HG03469 (cell line): ENCODE measurements around the gene DYRK1A.

ENCODE experiments used
- ATAC-seq: cut with Tn5 transposase; IDR thresholded peaks from one replicate; pipeline ENCODE4 v1.9.1; 2021; ENCODE audit warnings: mild to moderate bottlenecking, moderate library complexity, moderate number of reproducible peaks; ENCODE audit not compliant: unreplicated experiment

DYRK1A gene

GRCh38 chr21:37365517-37366481 lies 774 bp upstream of the DYRK1A start:
- peak; percentile 23 for ATAC-seq

- ATAC-seq, result no peak
These were observed 746 bp downstream of the DYRK1A start for GRCh38 chr21:37367336-37367702.

- no peak for ATAC-seq
These were observed 1.3 kb downstream of the DYRK1A start for GRCh38 chr21:37367703-37368540.

DNA sequence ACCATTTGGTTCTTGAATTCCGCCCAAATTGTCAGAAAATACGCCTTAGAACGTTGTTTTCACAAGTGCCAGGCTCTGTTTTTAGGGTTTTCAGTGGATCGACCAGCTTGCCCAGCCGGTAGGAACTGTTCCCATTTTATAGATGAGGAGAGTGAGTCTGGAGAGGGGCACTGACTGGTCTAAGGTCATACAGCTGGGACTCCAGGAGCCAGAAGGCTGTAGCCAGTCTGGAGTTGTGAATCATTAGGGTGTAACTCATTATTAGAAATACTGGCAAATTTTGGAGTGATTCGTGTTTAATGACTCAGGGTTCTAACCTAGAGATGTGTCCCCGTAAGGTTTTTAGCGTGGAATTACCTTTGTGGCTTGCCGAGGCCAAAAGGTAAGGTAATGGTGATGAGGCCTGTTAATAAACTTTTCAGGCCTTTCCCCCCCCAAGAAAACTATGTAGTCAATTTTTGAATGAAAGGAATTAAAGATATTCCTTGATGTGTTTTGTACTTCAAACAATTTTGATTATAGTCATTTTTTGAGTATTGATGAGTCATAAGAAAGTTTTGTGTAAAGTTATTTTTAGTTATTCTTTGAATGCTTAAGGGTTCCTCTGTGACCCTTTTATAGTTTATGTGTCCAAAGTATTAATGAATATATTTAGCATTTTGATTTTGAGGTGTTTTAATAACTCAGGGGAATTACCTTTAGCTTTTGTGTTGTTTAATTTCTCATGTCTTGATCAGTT lies 2.1 kb downstream of the DYRK1A start:
- no peak for ATAC-seq

GRCh38 chr21:37369307-37369854 lies 2.8 kb downstream of the DYRK1A start:
- no peak for ATAC-seq

GRCh38 chr21:37370152-37371040 lies 3.8 kb downstream of the DYRK1A start:
- no peak for ATAC-seq

- no peak for ATAC-seq
These were observed 4.4 kb downstream of the DYRK1A start for GRCh38 chr21:37371041-37371397.

GRCh38 chr21:37372127-37372731 lies 5.7 kb downstream of the DYRK1A start:
- no peak for ATAC-seq

GRCh38 chr21:37372951-37373350 lies 6.4 kb downstream of the DYRK1A start:
- no peak for ATAC-seq

- no peak for ATAC-seq
These were observed 7.0 kb downstream of the DYRK1A start for GRCh38 chr21:37373539-37373938.

DNA sequence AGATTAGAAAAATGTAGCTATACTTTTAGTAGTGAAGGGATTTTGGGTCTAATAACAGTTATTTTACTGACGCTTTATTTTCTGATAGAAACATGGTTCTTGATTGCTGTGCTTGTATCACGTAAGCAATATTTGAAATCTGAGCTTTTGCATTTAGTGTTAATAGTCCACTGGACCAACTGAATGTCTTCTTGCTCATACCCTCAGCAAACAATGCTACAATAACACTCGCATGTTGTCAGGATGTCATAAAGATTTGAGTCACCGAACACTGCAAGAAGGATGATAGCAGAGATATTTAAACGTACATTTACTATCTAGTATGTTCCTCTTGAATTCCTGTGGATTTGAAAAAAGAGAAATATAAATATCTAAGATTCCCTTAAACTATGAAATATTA lies 7.5 kb downstream of the DYRK1A start:
- ATAC-seq, result no peak

- ATAC-seq, result no peak
These were observed 9.4 kb downstream of the DYRK1A start for GRCh38 chr21:37375866-37376574.

GRCh38 chr21:37378700-37379139 lies 12.1 kb downstream of the DYRK1A start:
- ATAC-seq, result no peak

DNA sequence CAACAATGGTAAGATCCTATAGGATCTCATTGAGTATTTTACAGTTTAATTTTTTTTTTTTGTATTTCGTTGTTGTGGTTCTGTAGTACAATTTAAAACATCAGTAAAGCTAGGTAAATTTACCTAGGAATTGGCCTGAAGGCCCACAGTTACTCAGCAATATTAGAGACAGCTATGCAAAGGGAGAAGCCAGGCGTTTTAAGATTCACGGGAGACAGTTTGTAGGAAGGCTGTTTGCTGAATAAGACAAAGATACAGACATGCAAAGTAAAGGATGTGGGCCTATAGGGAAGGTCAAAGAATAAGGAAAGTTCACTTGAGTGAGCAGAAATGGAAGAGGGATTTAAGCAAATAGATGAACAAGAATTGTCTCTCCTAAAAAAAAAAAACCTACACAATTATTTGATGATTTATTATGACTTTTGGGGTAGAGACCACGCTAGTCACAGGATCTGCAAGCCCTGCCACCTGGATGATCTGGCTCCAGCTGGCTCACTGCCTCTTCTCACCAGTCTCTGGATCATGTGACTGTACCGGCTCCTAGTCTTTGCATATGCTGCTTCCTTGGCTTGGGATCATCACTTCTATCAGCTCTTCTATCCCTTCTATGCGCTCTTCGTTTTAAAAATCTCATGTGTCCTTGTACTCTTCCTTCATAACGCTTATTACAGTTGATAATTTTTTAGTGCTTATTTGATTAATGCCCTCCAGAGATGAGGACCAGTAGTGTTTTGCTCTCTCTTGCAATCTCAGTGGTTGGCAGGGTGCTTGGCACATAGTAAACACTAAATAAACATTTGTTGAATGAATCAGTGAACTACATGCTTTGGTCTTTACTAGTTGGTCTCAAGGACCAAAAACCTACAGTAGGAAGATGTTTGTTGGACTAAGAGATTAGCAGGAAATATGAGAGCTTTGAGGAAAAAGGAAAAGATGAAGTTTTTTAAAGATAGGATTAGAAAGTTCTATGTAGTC lies 14.1 kb downstream of the DYRK1A start:
- no peak for ATAC-seq

DNA sequence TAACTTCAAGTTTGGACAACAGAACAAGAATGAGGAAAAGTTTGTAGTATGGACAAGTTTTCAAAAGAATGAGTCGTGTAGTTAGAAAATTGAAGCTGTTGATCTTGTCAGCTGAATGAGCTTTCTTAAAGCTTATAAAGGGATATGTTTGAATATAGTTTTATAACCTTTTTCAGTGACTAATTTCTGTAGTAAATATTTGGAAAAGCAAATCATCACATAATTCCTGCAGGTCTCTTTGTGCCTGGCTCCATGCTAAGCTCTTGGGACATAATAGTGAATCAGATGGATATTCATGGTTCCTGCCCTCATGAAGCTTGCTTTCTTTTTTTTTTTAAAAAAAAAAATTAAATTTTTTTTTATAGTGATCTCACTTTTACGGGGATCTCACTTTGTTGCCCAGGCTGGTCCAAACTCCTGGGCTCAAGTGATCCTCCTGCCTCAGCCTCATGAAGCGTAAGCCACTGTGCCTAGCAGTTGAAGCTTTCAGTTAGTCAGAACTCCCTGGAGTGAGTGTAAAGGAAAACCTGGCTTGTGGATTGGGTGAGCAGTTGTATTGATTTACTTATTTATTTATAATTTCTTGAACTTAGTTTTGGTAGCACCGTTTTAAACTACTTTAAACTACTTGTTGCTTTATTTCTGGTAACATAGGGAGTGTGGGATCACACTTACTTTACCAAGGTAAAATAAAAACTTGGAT lies 15.5 kb downstream of the DYRK1A start:
- no peak for ATAC-seq

DNA sequence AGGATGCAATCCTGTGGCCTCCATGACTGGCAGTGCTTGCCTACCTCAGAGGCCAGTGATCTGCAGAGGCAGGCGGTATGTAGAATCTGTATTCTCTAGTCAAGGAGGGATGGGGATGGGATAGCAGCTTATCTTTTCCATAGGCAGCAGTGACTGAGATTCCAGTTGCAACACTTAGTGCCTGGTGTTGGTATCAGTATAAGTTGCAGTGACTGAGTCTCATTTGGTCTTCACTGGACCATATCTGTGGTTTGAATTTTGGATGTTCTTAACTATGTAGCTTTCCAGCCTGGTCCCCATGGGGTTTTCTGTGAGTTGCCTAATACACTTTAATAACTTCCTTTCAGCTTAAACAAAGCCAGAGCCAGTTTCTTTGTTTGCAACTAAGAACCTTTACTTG lies 16.5 kb downstream of the DYRK1A start:
- ATAC-seq, result no peak

DNA sequence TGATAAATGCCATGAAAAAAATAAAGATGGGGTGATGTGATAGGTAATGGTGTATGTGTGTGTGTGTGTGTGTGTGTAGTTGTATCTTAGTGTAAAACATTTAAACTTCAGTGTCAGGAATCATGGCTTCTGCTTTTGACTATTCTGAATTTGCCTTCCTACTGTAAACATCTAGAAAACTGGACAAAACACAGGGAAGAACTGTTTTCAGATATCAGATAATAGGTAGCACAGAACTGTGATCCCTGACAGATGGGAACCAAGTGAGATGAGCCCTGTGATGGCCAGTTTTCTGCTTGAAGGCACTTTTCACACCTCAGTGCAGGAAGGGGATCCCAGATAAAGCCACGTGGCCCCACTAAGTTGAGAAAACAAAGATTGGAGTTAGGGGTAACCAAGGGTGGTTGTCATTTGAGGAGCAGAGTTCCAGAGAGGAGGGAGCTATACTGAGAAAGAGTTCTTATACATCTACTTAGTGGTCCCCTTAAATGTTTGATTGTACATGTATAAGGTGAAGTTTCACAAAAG lies 17.3 kb downstream of the DYRK1A start:
- no peak for ATAC-seq
